Measurements from ENCODE around the gene MAP3K5.

Gene MAP3K5

DNA sequence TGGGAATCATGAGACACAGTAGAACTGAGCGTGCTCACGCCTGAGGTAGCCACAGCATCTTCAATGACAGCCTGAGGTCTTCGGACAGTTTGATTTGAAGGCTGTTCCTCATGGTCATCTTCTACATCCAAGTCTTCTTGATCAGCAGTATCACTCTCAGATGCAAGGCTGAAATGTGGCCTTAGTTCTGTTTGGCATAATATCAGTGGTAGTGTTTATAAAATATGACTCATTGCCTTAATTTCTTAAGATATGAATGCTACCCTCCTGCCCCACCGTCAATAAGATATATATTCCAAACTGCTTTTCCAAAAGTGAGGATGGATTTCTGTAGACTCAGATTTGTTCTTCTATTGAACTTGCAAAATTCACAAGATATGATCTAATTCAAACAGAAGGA is 224.6 kb downstream of the MAP3K5 start:
- TF ChIP-seq CTCF (IDR thresholded peaks at IDR 0.05; ENCODE audit: insufficient read depth, low read length, poor library complexity, severe bottlenecking), result no peak
- Histone ChIP-seq H3K36me3 (ENCODE audit: low read length) (0 out of 2 replicates have a peak, but pooled peaks cover 3% of the 10 kb centered on the region), H3K4me2 (ENCODE audit: low read depth, low read length, poor library complexity, severe bottlenecking) (no peak overlapping the region), H3K9ac (ENCODE audit: low read length) (no peak overlapping the region), H3K9me3 (ENCODE audit: insufficient read depth, low read length) (peaks cover 9% of the 10 kb centered on the region; the same call in 1 of the 2 replicates), H3K9me2 (replicated peaks; ENCODE audit: insufficient read depth, low read length) (no peaks in the 10 kb centered on the region), H3F3A (ENCODE audit: insufficient read depth) (no peaks in the 10 kb centered on the region), H3K27me3 (ENCODE audit: low read length) (no peaks in the 10 kb centered on the region), H2AFZ (ENCODE audit: low read depth, low read length, severe bottlenecking) (no peak overlapping the region), H4K20me1 (ENCODE audit: low read depth, low read length) (no peaks in the 10 kb centered on the region), H3K27ac (ENCODE audit: low read depth, low read length) (no peak overlapping the region), H3K4me3 (ENCODE audit: insufficient read depth, low read length, poor library complexity, severe bottlenecking) (no peak overlapping the region), H3K79me2 (ENCODE audit: insufficient read depth, low read length) (no peaks in the 10 kb centered on the region)

DNA sequence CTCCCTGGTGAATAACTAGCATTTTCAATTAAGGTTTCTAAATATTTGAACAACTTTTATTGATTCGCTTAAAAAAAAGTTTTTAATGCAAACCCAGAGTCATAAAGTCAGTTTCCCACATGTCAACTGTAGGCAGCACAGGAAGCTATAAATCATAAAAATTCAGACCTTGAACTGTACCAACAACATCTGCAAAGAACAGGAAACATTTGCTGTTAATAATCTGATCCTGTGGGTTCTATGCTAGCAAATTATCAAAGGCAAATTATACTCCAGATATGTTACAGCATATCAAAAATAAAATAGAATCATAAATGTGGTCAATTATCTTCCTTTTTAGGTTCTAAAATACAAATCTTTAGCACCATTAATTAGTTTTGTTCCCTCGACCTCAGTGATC is 225.4 kb downstream of the MAP3K5 start:
- no peak overlapping the region for H3K27ac ChIP-seq (ENCODE audit: low read depth, low read length)
- H3K4me2 ChIP-seq (ENCODE audit: low read depth, low read length, poor library complexity, severe bottlenecking), result no peak overlapping the region
- H3K4me3 ChIP-seq (ENCODE audit: insufficient read depth, low read length, poor library complexity, severe bottlenecking), result no peak overlapping the region
- 0 out of 2 replicates have a peak, but pooled peaks cover 3% of the 10 kb centered on the region for H3K36me3 ChIP-seq (ENCODE audit: low read length)
- H3F3A ChIP-seq (ENCODE audit: insufficient read depth), result no peaks in the 10 kb centered on the region
- H2AFZ ChIP-seq (ENCODE audit: low read depth, low read length, severe bottlenecking), result no peak overlapping the region
- H3K9me3 ChIP-seq (ENCODE audit: insufficient read depth, low read length), result peaks cover 9% of the 10 kb centered on the region; the same call in 1 of the 2 replicates
- H3K79me2 ChIP-seq (ENCODE audit: insufficient read depth, low read length), result no peaks in the 10 kb centered on the region
- H3K9ac ChIP-seq (ENCODE audit: low read length), result no peak overlapping the region
- TF ChIP-seq CTCF (IDR thresholded peaks at IDR 0.05; ENCODE audit: insufficient read depth, low read length, poor library complexity, severe bottlenecking) (no peak), EZH2phosphoT487 (conservative IDR thresholded peaks at IDR 0.05; ENCODE audit: low read length) (no peak)
- H3K9me2 ChIP-seq (replicated peaks; ENCODE audit: insufficient read depth, low read length), result no peaks in the 10 kb centered on the region
- H3K27me3 ChIP-seq (ENCODE audit: low read length), result no peaks in the 10 kb centered on the region
- no peaks in the 10 kb centered on the region for H4K20me1 ChIP-seq (ENCODE audit: low read depth, low read length)

DNA sequence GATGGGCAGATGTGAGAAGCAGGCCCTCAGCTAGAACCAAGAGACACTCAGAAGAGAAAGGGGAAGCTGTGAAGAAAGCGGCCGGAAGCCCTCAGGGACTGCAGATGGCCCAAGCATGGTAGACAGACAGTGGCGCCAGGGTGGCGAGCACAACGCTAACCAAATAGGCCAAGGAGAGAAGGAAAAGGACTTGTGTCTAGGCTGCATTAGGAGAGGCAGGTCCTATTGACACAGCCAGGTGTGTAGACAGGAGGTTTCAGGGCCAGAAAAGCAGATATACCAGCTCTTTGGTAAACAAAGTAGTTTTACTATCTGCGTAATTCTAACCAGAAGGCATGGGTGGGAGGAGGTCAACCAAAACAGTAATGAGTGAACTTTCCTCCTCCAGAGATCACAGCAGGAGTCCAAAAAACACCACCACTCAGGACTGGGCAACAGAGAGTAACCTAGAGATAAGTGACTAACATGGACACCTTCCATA is 226.2 kb downstream of the MAP3K5 start:
- TF ChIP-seq CTCF (IDR thresholded peaks at IDR 0.05; ENCODE audit: insufficient read depth, low read length, poor library complexity, severe bottlenecking) (no peak), EZH2phosphoT487 (conservative IDR thresholded peaks at IDR 0.05; ENCODE audit: low read length) (no peak)
- Histone ChIP-seq H3K9me2 (replicated peaks; ENCODE audit: insufficient read depth, low read length) (no peaks in the 10 kb centered on the region), H3K4me3 (ENCODE audit: insufficient read depth, low read length, poor library complexity, severe bottlenecking) (no peak overlapping the region), H2AFZ (ENCODE audit: low read depth, low read length, severe bottlenecking) (no peak overlapping the region), H3K9me3 (ENCODE audit: insufficient read depth, low read length) (peaks cover 7% of the 10 kb centered on the region; the same call in 1 of the 2 replicates), H3K79me2 (ENCODE audit: insufficient read depth, low read length) (no peaks in the 10 kb centered on the region), H3K27me3 (ENCODE audit: low read length) (no peaks in the 10 kb centered on the region), H3K27ac (ENCODE audit: low read depth, low read length) (no peak overlapping the region), H4K20me1 (ENCODE audit: low read depth, low read length) (no peaks in the 10 kb centered on the region), H3K4me2 (ENCODE audit: low read depth, low read length, poor library complexity, severe bottlenecking) (no peak overlapping the region), H3F3A (ENCODE audit: insufficient read depth) (no peaks in the 10 kb centered on the region), H3K36me3 (ENCODE audit: low read length) (0 out of 2 replicates have a peak, but pooled peaks cover 3% of the 10 kb centered on the region), H3K9ac (ENCODE audit: low read length) (no peak overlapping the region)
